ENCODE data around the gene GTF2F1. TPM values are rescaled to one million over a fixed set of nuclear protein-coding genes. Genes with fewer than 3 reads are reported as not detected.

GTF2F1 gene
- total RNA-seq, 1 experiment from 2014 or later, result 67.2 TPM

DNA sequence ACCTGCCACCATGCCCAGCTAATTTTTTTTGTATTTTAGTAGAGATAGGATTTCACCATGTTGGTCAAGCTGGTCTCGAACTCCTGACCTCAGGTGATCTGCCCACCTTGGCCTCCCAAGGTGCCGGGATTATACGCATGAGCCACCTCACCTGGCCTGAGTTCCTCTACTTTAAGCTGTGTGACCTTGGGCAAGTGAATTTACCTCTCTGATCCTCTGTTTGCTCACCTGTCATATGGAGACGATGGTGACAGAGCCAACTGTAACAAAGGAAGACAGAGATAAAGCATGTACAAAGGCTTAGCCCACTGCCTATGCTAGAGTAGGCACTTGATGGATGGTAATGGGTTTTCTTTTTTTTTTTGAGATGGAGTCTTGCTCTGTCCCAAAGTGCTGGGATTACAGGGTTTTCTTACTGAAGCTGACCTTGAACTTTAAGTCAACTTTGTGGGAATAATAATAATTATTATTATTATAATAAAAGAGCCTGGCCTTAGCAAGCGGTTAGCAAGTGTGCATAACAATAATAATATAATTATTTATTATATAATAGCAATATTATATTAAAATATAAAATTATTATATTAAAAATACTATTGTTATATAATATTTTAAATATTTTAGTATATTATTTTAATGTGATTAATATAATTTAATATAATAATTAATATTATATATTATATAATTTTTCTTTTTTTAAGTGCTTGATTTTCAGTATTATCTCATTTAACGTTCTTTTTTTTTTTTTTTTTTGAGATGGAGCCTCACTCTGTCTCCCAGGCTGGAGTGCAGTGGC lies 58.3 kb downstream of the GTF2F1 start:
- Histone ChIP-seq H3K4ac (ENCODE audit: low read depth, low read length) (no peak overlapping the region), H3K18ac (ENCODE audit: insufficient read length, low read depth, low read length) (no peak overlapping the region), H2BK15ac (ENCODE audit: low read depth, low read length) (no peak overlapping the region), H2BK20ac (ENCODE audit: low read depth, low read length, poor library complexity, severe bottlenecking) (no peak overlapping the region), H4K8ac (replicated peaks; ENCODE audit: insufficient read length, low read depth, low read length) (no peak overlapping the region), H2BK12ac (ENCODE audit: insufficient read length, low read depth, low read length) (no peak overlapping the region), H2AK5ac (ENCODE audit: insufficient read length, low read length) (no peak overlapping the region), H3K27ac (ENCODE audit: insufficient read length, low read depth, low read length) (no peak overlapping the region), H3T11ph (ENCODE audit: low read length) (no peak overlapping the region), H4K91ac (ENCODE audit: insufficient read length, low read depth, low read length) (no peak overlapping the region), H2BK120ac (ENCODE audit: low read depth, low read length, poor library complexity, severe bottlenecking) (no peak overlapping the region), H3K23me2 (ENCODE audit: insufficient read length, low read depth, low read length, poor library complexity, severe bottlenecking) (no peaks in the 10 kb centered on the region), H3K14ac (ENCODE audit: insufficient read depth, low read length) (no peak overlapping the region), H2BK5ac (ENCODE audit: insufficient read length, low read length) (no peak overlapping the region), H3K4me1 (ENCODE audit: insufficient read depth, low read length) (no peaks in the 10 kb centered on the region), H3K56ac (ENCODE audit: insufficient read length, low read depth, low read length) (no peak overlapping the region), H3K79me1 (ENCODE audit: insufficient read depth, low read depth, low read length, poor library complexity, severe bottlenecking) (no peaks in the 10 kb centered on the region), H3K4me2 (ENCODE audit: insufficient read depth, insufficient read length, low read length) (no peak overlapping the region), H3K9me3 (ENCODE audit: control insufficient read depth, low read depth, low read length) (no peaks in the 10 kb centered on the region), H3K79me2 (ENCODE audit: insufficient read depth, low read length) (no peaks in the 10 kb centered on the region), H3K27me3 (ENCODE audit: insufficient read depth, low read length) (no peaks in the 10 kb centered on the region), H4K5ac (ENCODE audit: insufficient read length, low read depth, low read length) (no peak overlapping the region), H2AFZ (ENCODE audit: low read length) (no peak overlapping the region), H4K20me1 (ENCODE audit: control insufficient read depth, insufficient read depth, insufficient read length) (no peaks in the 10 kb centered on the region), H3K9ac (ENCODE audit: extremely low read depth, insufficient read length, low read length) (no peak overlapping the region), H3K23ac (ENCODE audit: insufficient read length, low read depth, low read length) (no peak overlapping the region)
- DNase-seq, result no peak
- no CpG with 5 or more reads among the region's 6 CpGs for WGBS (ENCODE audit: extremely low coverage, insufficient read length, low lambda C conversion rate)
- H3K27me3 Mint-ChIP-seq (ENCODE audit: low read depth), result no peaks in the 10 kb centered on the region; the same call in 1 of the 2 replicates
- TF ChIP-seq, protein P1, sequence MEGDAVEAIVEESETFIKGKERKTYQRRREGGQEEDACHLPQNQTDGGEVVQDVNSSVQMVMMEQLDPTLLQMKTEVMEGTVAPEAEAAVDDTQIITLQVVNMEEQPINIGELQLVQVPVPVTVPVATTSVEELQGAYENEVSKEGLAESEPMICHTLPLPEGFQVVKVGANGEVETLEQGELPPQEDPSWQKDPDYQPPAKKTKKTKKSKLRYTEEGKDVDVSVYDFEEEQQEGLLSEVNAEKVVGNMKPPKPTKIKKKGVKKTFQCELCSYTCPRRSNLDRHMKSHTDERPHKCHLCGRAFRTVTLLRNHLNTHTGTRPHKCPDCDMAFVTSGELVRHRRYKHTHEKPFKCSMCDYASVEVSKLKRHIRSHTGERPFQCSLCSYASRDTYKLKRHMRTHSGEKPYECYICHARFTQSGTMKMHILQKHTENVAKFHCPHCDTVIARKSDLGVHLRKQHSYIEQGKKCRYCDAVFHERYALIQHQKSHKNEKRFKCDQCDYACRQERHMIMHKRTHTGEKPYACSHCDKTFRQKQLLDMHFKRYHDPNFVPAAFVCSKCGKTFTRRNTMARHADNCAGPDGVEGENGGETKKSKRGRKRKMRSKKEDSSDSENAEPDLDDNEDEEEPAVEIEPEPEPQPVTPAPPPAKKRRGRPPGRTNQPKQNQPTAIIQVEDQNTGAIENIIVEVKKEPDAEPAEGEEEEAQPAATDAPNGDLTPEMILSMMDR (conservative IDR thresholded peaks at IDR 0.05), result no peak
- H3K36me3 Mint-ChIP-seq (ENCODE audit: insufficient read depth in 1 of 3, low read depth in 3 of 3), result no peaks in the 10 kb centered on the region; a peak in 1 of 7 replicates
- H3K4me3 Mint-ChIP-seq, result no peak overlapping the region
- H3K9me3 Mint-ChIP-seq, result peaks cover 0 to 7% of the 10 kb centered on the region in 2 experiments; a peak in 1 of 5 replicates
- H3K4me1 Mint-ChIP-seq, result no peaks in the 10 kb centered on the region
- H3K27ac Mint-ChIP-seq, result no peak overlapping the region
